Activated CD8-positive, alpha-beta memory T cell treated with anti-CD3 and anti-CD28 coated beads, Interleukin-2, amount 50 U/mL, for 48 hours (primary cell): ENCODE data around the gene POLR2E.
"Not testable (repeated sequence)": the region's sequence is repeated elsewhere in the genome, so short reads cannot be mapped to it uniquely, and the experiment has no call there.

Experiments used
- DNase-seq: peaks from one replicate; pipeline ENCODE4 v3.0.0-alpha.2; 2020

The POLR2E gene

GRCh38 chr19:1094978-1095701, at the start of gene POLR2E:
TSS of gene POLR2E (minus strand) at chr19:1095375. CDS start at chr19:1095315, 60 bp downstream.
- peak; percentile 100 for DNase-seq

- no peak for DNase-seq
Measured at GRCh38 chr19:1144741-1145140, 49.6 kb upstream of the POLR2E start.

- no peak for DNase-seq
Measured at GRCh38 chr19:1143828-1144399, 48.7 kb upstream of the POLR2E start.

- DNase-seq, result no peak
Measured at GRCh38 chr19:1141944-1142343, 46.8 kb upstream of the POLR2E start.

- no peak for DNase-seq
Measured at GRCh38 chr19:1140272-1141027, 45.3 kb upstream of the POLR2E start.

GRCh38 chr19:1139126-1139525, 44.0 kb upstream of the POLR2E start:
- DNase-seq, result no peak

- no peak for DNase-seq
Measured at GRCh38 chr19:1138121-1138520, 42.9 kb upstream of the POLR2E start.

- DNase-seq, result no peak
Measured at GRCh38 chr19:1136621-1137317, 41.6 kb upstream of the POLR2E start.

- DNase-seq, result no peak
Measured at GRCh38 chr19:1136201-1136600, 41.0 kb upstream of the POLR2E start.

- no peak for DNase-seq
Measured at GRCh38 chr19:1135454-1135853, 40.3 kb upstream of the POLR2E start.

GRCh38 chr19:1134431-1134830, 39.3 kb upstream of the POLR2E start:
- no peak for DNase-seq

- peak; percentile 89 for DNase-seq
Measured at GRCh38 chr19:1133471-1133929, 38.3 kb upstream of the POLR2E start.

GRCh38 chr19:1132552-1133383, 37.6 kb upstream of the POLR2E start:
- DNase-seq, result peak; percentile 81

GRCh38 chr19:1131718-1132551, 36.8 kb upstream of the POLR2E start:
- DNase-seq, result peak; percentile 93

GRCh38 chr19:1130771-1131717, 35.9 kb upstream of the POLR2E start:
- DNase-seq, result peak; percentile 69

GRCh38 chr19:1129535-1129934, 34.4 kb upstream of the POLR2E start:
- no peak for DNase-seq

- not testable (repeated sequence) for DNase-seq
Measured at GRCh38 chr19:1129084-1129483, 33.9 kb upstream of the POLR2E start.

- no peak for DNase-seq
Measured at GRCh38 chr19:1128106-1128505, 32.9 kb upstream of the POLR2E start.

GRCh38 chr19:1126984-1127760, 32.0 kb upstream of the POLR2E start:
- no peak for DNase-seq
